ENCODE results near the gene GPHA2.
A peak's percentile ranks its signal among the peaks of the same experiment; 100 is the strongest.

The GPHA2 gene

DNA sequence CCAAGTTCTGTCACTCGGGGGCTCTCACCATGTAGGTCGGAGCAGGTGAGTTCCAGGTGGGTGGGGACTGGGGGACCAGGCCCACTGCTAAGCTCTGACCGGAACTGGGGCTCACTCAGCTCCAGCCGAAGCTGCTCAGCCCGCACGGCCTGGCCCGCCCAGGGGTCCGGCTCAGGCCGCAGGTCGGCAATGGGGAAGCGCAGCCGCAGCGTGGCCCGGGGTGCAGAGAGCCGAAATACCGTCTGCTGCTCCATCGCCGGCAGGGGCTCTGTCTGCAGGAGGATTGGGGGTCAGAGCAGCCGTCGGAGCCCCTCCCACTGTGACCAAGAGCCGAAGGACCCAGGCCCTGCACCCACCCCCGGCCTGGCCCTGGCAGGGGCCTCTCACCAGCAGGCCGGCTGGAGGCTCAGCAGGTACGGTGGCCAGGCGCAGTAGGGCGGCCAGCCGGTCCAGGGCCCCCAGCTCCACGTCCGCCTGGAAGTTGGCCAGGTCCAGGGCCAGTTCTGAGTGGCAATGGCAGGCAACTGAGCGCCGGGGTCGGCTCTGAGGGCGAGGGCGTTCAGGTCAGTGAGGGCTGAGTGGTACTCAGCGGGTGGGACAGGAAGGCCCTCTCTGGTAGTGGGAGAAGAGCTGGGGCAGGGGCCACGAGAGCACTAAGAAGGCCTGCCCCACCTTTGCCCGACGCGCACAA lies 25.9 kb downstream of the GPHA2 start:
- DNase-seq, result no peak

DNA sequence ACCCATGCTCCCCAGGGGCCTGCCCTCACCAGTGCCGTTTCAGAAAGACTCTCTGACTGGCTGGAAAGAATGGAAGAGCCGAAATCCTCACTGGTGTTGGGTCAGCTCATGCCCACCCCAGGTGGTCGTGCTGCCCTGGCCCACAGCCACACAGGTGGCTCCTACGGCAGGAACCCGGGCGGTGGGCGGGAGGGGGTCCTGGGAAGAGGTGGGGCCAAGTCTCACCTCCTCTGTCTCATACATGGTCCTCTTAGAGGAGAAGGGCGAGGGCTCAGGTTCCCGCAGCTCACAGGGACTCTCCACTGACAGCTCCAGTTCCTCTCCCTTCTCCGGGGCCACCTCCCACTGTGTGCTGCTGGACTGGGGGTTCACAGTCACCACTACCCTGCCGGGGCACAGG lies 26.9 kb downstream of the GPHA2 start:
- no peak for DNase-seq

DNA sequence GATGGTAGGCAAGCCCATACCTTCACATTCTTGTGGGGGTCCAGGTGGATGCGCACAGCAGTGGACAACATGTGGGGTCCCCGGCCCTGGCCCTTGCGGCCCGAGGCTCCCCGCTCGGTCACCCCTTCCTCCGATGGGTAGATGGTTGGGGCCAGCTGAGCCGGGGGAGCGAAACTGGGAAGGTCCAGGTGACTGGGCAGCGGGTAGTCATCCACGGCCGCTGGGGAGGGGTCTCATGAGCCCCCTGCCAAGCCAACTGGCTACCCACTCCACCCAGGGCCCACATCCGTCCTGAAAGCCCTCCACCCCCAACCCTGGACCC lies 29.4 kb downstream of the GPHA2 start:
- no peak for DNase-seq

DNA sequence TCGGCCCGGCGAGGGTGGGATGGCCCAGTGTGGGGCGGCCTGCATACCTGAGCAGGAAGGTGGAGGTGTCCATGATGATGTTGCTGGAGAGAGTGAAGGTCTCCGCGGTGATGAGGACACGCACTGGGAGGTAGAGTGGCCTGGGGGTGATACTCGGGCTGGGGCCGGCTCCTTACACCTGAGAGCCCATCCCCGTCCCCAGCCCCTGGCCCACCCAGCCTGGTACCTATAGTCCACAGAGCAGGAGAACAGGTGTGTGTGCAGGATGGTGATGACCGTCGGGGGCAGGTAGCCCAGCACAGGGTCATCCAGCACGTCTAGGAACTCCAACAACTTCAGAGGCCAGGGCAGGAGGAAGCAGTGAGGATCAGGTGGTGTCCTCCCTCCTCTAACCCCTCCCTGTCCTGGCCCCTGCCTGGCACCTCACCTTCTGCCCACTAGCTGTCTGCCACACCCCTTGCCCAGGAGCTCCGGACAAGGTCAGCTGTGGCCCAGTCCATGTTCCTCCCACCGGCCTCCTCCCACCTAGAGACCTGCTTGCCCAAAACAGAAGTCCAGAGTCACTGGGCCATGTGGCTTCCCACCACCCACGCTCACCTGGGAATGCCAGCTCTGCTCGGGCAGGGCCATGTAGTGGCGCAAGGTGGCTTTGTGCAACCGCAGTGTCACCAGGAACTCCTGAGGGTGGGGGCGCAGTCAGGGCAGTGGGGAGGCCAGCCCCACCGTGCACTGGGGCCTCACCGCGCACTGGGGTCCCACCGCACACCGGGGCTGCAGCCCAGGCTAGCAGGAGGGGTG lies 30.0 kb downstream of the GPHA2 start:
- no peak for DNase-seq

DNA sequence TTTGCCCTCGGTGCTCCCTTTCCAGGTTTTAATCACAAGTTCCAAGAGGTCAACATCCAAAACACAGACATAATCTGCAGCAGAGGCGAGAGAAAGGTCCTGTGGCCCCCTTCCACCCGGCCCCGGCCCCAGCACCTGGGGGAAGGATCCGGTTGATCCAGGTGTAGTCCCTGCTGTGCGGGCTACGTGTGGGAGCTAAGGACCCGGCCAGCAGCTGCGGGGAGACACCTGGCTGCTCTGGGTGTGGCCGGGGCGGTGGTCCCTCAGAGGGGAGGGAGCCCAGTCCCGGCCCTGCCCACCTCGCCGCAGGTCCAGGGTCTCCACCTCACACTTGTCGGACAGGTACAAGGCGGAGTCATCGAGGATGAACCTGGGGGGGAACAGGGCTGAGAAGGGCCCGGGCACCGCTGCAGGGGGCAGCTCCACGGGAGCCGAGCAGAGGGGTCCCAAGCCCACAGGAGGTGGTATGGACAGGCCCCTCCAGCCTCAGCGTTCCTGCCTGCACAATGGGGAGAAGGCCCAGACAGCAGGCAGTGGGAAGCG lies 32.3 kb downstream of the GPHA2 start:
- DNase-seq, result no peak

DNA sequence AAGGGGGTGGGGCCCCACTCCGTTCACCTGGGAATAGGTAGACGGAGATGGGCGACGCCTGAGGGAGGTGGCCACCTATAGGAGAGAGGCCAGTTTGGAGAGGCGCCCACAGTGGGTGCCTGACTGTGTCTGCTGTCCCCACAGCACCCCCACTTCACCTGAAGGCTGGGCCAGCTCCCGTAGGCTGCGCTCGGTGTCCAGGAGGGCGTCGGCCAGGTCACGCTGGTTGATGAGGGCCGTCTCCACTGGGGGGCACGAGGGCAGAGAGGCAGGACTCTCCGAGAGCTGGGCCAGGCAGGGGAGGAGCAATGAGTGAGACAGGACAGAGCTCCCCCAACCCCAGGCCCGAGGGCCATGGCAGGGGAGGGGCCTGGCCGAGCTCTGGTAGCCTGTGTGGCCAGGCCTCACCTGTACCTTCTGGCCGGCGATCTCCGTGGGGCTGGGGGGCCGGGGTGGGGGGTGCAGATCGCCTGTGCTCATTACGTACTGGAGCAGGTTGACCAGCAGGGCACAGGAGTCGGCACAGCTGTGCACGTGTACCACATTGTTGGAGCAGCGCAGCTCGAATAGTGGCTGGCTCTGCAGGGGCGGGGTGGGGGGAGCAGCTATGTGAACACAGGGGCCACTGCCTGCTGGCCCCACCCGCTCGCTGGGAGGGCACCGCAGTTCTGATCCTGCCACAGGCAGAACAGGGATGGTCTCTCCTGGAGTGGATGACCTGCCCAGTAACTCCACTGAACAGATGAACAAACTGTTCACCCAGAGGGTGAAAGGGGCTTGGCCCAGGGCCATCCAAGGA lies 33.4 kb downstream of the GPHA2 start:
- DNase-seq, result no peak

DNA sequence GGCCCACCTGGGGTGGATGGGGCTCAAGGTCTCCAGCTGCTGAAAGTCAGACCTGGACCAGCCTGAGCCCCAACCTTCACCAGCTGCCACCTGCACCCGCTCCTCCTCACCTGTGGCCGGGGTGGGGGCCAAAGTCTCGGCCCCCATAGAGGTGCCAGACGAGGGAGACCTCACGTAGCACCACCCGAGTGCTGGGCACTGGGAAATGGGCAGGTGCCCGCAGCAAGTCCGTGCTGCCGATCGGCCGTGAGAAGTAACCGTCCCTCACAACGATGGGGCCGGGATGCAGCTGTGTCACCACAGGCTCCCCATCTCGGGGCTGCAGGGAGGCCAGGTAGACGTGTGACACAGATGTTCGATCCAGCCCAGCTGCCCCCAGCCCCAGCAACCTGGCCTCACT lies 34.9 kb downstream of the GPHA2 start:
- DNase-seq, result no peak

DNA sequence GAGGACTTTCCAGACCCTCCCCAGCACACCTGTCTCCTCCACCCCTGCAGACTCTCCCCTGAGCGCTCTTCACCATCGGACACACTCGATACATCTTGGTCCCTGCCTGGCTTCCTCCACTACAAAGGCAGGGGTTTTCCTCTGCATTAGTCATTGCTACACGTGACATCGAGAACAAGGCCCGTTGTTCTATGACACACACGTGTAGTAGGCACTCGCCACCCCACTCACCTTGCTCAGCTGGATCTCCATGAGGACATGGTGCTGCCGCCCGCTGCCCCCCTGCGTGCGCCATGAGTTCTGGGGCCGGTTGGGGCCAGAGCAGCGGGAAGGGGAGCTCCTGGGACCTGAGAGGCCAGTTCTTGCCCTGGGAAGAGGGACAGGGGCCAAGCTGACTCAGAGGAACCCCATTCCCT lies 35.4 kb downstream of the GPHA2 start:
- DNase-seq, result peak; percentile 87

DNA sequence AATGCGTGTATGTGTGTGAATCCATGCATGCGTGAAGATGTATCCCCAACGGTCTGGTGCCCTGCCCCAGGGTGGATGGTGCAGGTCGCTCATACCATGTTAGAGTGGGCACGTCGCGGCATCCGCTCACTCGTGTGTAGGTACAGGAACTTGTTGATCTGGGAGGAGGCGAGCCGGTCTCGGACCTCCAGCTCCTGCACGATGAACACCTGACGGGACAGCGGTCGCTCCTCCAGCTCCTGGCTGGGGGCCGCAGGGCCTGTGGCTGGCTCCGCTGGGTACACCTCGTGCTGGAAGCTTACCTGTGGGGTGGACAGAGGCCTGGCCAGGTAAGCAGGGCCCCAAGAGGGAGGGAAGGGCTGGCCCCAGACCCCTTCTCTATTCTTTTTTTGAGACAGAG lies 37.2 kb downstream of the GPHA2 start:
- DNase-seq, result no peak

DNA sequence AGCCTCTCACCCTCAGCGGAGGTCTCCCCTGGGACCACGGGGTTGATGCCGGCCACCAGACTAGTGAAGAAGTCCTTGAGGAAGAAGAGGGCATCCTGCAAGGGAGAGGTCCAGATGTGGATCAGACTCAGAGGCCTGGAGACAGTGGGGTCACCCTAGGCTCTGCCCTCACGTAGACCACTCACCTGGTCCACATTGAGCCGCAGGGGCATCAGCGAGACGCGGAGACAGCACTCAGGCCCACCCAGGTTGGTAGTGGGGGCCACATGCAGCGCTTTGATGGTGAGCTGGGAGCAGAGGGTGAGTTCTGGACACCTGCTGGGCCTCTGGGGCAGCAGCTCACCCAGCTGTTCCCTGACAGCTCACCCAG lies 37.6 kb downstream of the GPHA2 start:
- no peak for DNase-seq

DNA sequence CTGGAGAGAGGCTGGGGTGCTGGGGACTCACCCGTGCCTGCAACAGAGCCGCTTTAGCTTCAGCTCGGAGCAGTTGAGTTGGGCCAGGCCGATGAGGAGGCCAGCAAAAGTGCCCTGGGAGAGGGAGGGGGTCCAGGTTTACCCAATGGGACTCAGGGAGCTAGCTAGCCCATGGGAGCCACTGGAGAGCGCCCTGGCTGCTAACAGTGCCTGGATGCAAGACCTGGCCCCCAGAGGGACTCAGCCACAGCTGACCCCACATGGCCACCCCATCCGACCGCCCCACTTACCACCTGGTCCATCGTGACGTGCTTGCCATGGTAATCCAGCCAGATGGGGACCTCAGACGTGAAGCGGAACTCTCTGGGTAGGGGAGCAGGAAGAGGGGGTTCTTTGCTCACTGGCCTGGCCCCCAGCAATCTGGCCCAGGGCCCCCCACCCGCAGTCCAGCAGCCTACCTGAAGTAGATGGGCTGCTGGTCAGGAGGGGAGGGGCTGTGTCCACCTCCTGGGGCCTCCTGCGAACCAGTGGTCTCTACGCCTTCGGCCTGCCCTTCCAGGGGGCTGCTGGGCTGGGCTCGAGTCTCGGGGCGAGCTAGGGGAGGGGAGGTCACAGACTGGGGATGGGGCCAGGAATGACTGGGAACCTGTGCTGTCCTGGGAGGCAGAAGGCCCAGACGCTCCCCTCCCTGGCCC lies 38.2 kb downstream of the GPHA2 start:
- DNase-seq, result no peak

DNA sequence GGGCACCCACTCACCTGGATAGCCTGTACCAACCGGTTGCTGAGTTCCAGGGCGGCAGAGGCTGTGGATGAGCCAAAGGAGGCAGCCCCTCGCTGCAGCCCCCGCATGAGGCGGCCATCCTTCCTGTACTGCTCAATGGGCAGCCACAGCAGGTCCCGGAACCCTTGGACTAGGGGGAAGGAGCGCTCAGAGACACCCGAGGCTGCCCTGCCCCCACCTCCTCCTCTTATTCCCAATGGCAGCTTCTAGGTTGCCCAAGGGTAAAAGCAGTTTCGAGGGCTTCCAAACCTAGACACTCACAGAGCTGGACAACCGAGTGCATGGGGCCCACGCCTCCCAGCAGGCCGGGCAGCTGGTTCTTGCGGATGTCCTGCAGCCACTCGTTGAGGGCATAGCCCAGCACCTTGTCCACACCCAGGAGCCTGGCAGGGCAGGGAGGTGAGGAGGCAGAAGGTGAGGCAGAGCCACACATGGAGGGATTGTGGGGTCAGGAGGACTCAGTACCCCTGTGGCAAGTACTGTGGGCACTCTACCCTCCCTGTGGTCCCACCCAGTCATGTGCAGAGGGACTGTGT lies 39.2 kb downstream of the GPHA2 start:
- DNase-seq, result no peak

DNA sequence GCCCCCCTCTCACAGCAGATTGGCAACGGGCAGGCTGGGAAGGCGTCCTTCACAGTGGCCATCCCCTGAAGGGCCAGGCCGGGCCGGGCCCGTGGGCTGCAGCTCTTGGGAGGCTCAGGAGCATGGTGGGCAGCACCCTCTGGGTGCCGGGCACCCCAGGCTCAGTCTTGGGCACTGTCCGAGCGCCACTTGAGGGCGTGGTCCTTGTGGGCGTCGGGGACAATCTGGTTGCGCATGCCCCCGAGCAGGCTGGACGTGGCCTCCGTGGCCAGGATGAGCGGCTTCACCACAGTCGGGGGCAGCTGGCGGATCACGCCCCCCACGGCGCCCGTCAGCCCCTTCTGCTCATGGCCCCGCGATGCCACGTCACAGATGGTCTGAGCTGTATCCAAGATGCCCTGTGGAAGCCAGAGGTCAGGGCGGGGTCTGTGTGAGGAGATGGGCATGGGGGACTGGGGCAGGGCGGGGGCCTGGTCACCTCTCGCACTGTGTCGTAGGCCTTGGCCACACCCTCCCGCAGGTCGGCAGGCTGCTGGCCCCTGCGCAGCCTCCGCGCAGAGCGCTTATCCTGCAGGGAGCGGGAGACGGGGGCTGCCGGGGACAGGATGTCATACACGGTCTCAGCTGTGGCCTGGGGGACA lies 40.8 kb downstream of the GPHA2 start:
- no peak for DNase-seq

DNA sequence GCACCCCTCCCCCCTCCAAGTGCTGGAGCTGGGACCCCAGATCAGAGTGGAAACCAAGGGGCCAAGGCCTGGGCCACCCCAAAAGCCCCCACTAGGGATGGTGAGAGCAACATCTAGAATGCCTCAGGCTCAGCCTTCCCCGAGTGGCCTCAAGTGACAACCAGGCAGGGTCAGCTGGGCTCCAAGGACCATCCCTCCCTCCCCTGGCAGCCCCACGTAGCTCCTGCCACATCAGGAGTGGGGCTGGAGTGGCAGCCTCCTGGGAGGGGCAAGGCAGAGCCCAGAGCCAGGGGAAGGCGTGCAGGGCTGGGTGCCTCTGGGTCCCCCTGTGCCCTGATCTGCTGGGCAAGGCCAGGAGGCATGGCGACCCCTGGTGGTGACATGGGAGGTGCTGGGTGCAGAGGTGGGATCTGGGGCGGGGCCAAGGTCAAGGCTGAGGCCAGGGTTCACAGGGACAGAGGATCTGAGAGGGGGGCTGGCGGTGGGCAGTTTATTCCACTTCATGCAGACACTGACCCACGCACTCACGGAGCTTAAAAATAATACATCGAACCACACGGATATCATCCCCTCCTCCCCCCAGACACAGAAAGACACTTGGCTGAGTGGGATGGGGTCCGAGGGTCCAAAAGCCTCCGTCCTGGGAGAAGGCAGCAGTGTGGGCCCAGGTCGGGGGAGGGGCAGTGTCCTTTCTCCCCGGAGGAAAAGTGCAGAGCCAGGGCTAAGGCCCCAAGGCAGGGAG lies 41.5 kb downstream of the GPHA2 start:
- peak; percentile 90 for DNase-seq

DNA sequence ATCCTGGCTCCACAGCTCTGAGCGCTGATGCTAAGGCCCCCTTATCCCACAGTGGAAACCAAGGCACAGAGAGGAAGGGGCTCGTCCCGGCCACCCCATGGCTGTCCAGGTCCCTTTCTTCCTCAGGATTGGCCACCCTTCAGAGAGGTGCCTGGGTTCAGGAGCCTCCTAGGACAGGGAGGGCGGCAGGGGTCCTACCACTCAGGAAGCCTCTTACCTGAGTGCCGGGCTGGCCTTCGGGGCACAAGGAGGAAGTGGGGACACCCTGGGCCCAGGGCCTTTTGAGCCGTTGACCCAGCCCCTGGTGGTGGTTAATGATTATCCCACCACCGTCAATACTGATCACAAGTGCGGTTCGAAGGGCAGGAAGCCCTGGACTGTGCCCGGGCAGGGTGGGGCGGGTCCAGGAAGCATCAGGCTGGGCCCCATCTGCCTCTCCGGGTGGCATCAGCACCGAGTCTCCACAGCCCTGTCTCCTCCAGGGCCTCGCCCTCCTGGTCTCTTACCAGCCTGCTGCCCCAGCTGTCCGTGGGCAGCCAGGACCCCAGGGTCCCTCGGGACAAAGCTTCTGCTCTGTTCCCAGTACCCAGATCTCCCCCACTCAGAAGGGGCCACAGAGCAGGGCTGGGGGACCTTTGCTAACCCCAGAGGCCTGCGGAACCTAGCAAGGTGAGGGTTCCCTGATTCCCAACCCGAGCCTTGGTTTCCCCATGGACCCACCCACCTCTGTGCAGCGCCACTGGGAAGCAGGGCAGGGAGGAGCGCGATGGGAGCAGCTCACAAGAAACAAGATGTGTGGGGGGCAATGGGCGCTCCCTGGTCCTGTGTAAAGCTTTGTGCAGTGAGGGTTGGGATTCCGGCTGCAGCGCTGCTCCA lies 42.3 kb downstream of the GPHA2 start:
- no peak for DNase-seq

DNA sequence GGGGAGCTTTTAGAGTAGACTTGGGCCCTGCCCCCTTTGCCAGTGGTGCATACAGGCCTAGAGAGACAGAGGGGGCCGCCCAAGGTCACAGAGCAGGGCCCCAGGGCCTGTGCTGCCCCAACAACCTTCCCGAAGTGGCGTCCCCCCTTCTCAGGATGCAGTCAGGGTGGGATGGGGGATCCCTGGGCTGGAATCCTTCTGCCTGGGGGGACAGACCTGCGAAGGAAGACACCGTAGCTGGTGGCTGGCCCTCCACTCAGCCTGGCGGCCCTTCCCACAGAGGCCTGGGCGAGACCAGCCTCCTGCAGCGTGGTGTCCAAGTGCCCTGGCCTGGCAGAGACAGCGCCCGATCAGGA lies 42.9 kb downstream of the GPHA2 start:
- DNase-seq, result no peak

DNA sequence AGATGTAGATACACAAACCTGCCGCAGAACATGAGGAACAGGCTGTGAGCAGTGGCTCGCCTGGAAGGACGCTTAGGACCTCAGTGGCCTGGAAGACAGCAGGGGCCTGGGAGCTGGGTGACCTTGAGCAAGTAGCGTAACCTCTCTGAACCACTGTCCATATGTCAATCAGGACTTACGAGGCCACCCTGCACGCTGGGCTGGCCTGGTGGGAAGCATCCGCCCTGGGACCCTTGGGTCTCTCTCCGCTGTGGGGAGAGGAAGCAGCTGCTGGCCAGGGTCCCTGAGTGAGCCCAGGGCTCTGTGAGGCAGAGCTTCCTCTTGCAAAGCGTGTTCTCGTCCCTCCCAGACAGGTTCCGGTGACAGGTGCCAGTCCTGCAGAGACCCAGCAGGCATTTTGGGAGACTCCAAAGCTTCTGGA lies 43.3 kb downstream of the GPHA2 start:
- no peak for DNase-seq

DNA sequence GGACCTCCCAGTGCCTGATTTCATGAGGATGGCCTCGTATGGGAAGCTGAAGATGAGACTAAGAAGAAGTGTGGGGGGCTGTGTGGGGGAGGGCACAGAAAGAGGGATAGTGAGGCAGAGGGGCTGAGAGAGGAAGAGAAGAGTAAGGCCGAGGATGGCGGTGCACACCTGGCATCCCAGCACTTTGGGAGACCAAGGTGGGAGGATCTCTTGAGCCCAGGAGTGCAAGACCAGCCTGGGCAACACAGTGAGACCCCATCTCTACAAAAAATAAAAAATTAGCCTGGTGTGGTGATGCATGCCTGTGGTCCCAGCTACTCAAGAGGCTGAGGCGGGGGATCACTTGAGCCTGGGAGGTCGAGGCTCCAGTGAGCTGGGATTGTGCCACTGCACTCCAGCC lies 43.8 kb downstream of the GPHA2 start:
- DNase-seq, result no peak

DNA sequence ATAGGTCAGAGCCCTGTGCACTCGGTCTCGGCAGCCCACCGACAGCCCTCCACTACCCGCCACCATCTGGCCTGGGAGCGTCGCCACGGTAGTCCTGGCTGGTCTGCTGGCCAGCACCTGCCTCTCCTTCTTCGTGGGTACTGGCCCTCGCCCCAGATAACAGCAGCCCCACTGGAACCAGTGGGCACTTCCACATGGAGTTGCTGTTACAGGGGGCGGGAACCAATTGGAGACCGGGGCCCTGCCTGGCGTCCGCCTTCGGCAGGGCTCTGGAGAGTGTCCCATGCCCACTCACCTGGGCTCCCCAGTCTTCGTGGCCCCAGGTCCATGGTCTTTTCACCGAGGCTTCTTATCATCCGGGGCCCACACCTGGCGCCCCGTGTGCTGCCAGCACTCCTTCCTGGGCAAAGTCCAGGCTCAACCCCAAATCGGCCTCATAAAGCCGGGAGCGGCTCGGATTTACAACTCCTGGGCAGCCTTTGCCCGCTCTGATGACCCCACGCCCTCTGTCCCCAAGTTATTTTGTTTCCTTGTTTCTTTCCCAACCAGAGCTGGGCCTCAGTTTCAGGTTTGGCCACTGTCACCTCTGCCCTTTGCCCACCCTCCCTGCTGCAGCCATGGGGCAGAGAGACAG lies 44.4 kb downstream of the GPHA2 start:
- DNase-seq, result no peak

DNA sequence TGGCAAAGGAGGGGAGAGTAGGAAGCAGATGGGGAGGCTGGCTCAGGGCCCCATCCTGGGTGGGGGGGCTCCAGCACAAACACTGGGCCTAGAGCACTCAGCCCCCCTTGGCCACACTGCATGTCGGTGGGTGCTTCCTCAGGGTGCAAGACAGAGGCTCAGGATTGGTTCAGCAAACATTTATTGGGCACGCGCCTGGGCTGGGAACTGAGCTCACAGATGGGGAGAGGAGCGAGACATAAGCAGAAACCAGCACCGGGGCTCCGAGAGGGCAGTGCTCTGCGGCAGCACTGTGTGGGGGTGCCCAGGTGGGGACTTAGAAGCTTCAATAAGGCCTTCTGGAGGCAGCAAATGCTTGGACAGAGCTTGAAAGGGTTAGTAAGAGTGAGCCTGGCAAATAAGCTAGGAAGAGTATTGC lies 45.2 kb downstream of the GPHA2 start:
- no peak for DNase-seq

Measured in CD4-positive, alpha-beta T cell treated with Interleukin-10 for 1 hour (primary cell).